H9 (cell line): ENCODE results near the gene CCL8. TPM values are rescaled to one million over a fixed set of nuclear protein-coding genes. Genes with fewer than 3 reads are reported as not detected.

Source experiments
- DNase-seq: peaks from one replicate; pipeline ENCODE4 v3.0.0-alpha.2; 2017
- H2AFZ ChIP-seq: one replicate; pipeline ENCODE4 v1.6.1; 2013; ENCODE audit warnings: mild to moderate bottlenecking, low read length, control low read depth, moderate library complexity
- H2AK5ac ChIP-seq: 2 replicates; pipeline ENCODE4 v1.6.1; 2013; ENCODE audit warnings: low read length, control low read depth, mixed read lengths; ENCODE audit not compliant: insufficient read length
- H2BK120ac ChIP-seq: one replicate; pipeline ENCODE4 v1.6.1; 2013; ENCODE audit warnings: low read depth, mild to moderate bottlenecking, low read length, control low read depth, inconsistent platforms; ENCODE audit not compliant: poor library complexity, severe bottlenecking
- H2BK12ac ChIP-seq: 2 replicates; pipeline ENCODE4 v1.6.1; 2013; ENCODE audit warnings: low read length, control low read depth, mixed read lengths, low read depth; ENCODE audit not compliant: insufficient read length
- H2BK15ac ChIP-seq: 2 replicates; pipeline ENCODE4 v1.6.1; 2013; ENCODE audit warnings: low read depth, low read length, control low read depth
- H2BK20ac ChIP-seq: one replicate; pipeline ENCODE4 v1.6.1; 2013; ENCODE audit warnings: low read depth, mild to moderate bottlenecking, low read length, control low read depth, inconsistent platforms; ENCODE audit not compliant: poor library complexity, severe bottlenecking
- H2BK5ac ChIP-seq: 2 replicates; pipeline ENCODE4 v1.6.1; 2013; ENCODE audit warnings: low read length, control low read depth, mixed read lengths; ENCODE audit not compliant: insufficient read length
- H3K14ac ChIP-seq: 2 replicates; pipeline ENCODE4 v1.6.1; 2013; ENCODE audit warnings: low read length, control low read depth; ENCODE audit not compliant: insufficient read depth
- H3K18ac ChIP-seq: 2 replicates; pipeline ENCODE4 v1.6.1; 2013; ENCODE audit warnings: low read depth, mild to moderate bottlenecking, mixed read lengths, low read length, control low read depth; ENCODE audit not compliant: insufficient read length
- H3K23ac ChIP-seq: 2 replicates; pipeline ENCODE4 v1.6.1; 2013; ENCODE audit warnings: low read length, control low read depth, mixed read lengths, low read depth; ENCODE audit not compliant: insufficient read length
- H3K23me2 ChIP-seq: 2 replicates; pipeline ENCODE4 v1.6.1; 2013; ENCODE audit warnings: low read depth, mild to moderate bottlenecking, mixed read lengths, low read length, control low read depth; ENCODE audit not compliant: insufficient read length, poor library complexity, severe bottlenecking
- H3K27ac ChIP-seq: 2 replicates; pipeline ENCODE4 v1.5.1; 2013; ENCODE audit warnings: low read length, control low read depth, mixed read lengths, low read depth; ENCODE audit not compliant: insufficient read length
- H3K27me3 ChIP-seq: 2 replicates; pipeline ENCODE4 v1.6.1; 2013; ENCODE audit warnings: low read length, control low read depth, inconsistent platforms; ENCODE audit not compliant: insufficient read depth
- H3K4ac ChIP-seq: 2 replicates; pipeline ENCODE4 v1.6.1; 2013; ENCODE audit warnings: low read depth, mild to moderate bottlenecking, control low read depth, inconsistent platforms, low read length, moderate library complexity
- H3K4me1 ChIP-seq: 2 replicates; pipeline ENCODE4 v1.6.1; 2013; ENCODE audit warnings: low read length, control low read depth, inconsistent platforms; ENCODE audit not compliant: insufficient read depth
- H3K4me2 ChIP-seq: 2 replicates; pipeline ENCODE4 v1.6.1; 2013; ENCODE audit warnings: low read length, control low read depth, mixed read lengths; ENCODE audit not compliant: insufficient read length, insufficient read depth
- H3K56ac ChIP-seq: 2 replicates; pipeline ENCODE4 v1.6.1; 2013; ENCODE audit warnings: low read depth, mild to moderate bottlenecking, mixed read lengths, low read length, control low read depth; ENCODE audit not compliant: insufficient read length
- H3K79me1 ChIP-seq: 2 replicates; pipeline ENCODE4 v1.6.1; 2013; ENCODE audit warnings: low read depth, mild to moderate bottlenecking, moderate library complexity, low read length, control low read depth, inconsistent platforms; ENCODE audit not compliant: insufficient read depth, poor library complexity, severe bottlenecking
- H3K79me2 ChIP-seq: 2 replicates; pipeline ENCODE4 v1.6.1; 2013; ENCODE audit warnings: low read length, control low read depth, inconsistent platforms; ENCODE audit not compliant: insufficient read depth
- H3K9ac ChIP-seq: 2 replicates; pipeline ENCODE4 v1.6.1; 2013; ENCODE audit warnings: low read length, control low read depth, mixed read lengths; ENCODE audit not compliant: insufficient read length; ENCODE audit errors: extremely low read depth
- H3K9me3 ChIP-seq: one replicate; pipeline ENCODE4 v1.6.1; 2013; ENCODE audit warnings: low read depth, low read length, inconsistent platforms; ENCODE audit not compliant: control insufficient read depth
- H3T11ph ChIP-seq: one replicate; pipeline ENCODE4 v1.6.1; 2013; ENCODE audit warnings: mild to moderate bottlenecking, low read length, control low read depth, inconsistent platforms
- H4K20me1 ChIP-seq: one replicate; pipeline ENCODE4 v1.6.1; 2013; ENCODE audit not compliant: control insufficient read depth, insufficient read length, insufficient read depth
- H4K5ac ChIP-seq: 2 replicates; pipeline ENCODE4 v1.6.1; 2013; ENCODE audit warnings: low read depth, mild to moderate bottlenecking, mixed read lengths, low read length, control low read depth; ENCODE audit not compliant: insufficient read length
- H4K8ac ChIP-seq: replicated peaks from 2 replicates; pipeline ENCODE4 v1.6.1; 2013; ENCODE audit warnings: low read length, control low read depth, mixed read lengths, low read depth; ENCODE audit not compliant: insufficient read length
- H4K91ac ChIP-seq: 2 replicates; pipeline ENCODE4 v1.6.1; 2013; ENCODE audit warnings: low read depth, mild to moderate bottlenecking, moderate library complexity, mixed read lengths, low read length, control low read depth; ENCODE audit not compliant: insufficient read length
- H3K27ac Mint-ChIP-seq, 3 experiments: 2 replicates in 2 of 3; 3 replicates in 1 of 3; pipeline ENCODE4 v1.8.0; 2020 to 2021; ENCODE audit warnings: mixed read lengths in 3 of 3, mild to moderate bottlenecking in 1 of 3, moderate library complexity in 1 of 3
- H3K27me3 Mint-ChIP-seq: 2 replicates; pipeline ENCODE4 v1.8.0; 2021; ENCODE audit warnings: low read depth, mild to moderate bottlenecking, moderate library complexity, mixed read lengths
- H3K36me3 Mint-ChIP-seq, 3 experiments: 2 replicates in 2 of 3; 3 replicates in 1 of 3; pipeline ENCODE4 v1.8.0; 2020 to 2021; ENCODE audit warnings: low read depth in 3 of 3, mixed read lengths in 3 of 3; ENCODE audit not compliant: insufficient read depth in 1 of 3
- H3K4me1 Mint-ChIP-seq, 2 experiments: 2 replicates each; pipeline ENCODE4 v1.8.0; 2020; ENCODE audit warnings: mixed read lengths in 2 of 2
- H3K4me3 Mint-ChIP-seq, 2 experiments: 2 replicates in 1 of 2; 3 replicates in 1 of 2; pipeline ENCODE4 v1.8.0; 2020 to 2021; ENCODE audit warnings: mild to moderate bottlenecking in 2 of 2, mixed read lengths in 2 of 2, moderate library complexity in 1 of 2
- H3K9me3 Mint-ChIP-seq, 2 experiments: 2 replicates in 1 of 2; 3 replicates in 1 of 2; pipeline ENCODE4 v1.8.0; 2020; ENCODE audit warnings: mild to moderate bottlenecking in 2 of 2, mixed read lengths in 2 of 2, moderate library complexity in 1 of 2
- WGBS: extraction: QIAGEN DNeasy Blood & Tissue Kit; methylation state at CpG from one replicate; pipeline ENCODE4 v1.1.7; 2013; ENCODE audit warnings: missing lambda C conversion rate, low lambda C conversion rate, mixed read lengths; ENCODE audit not compliant: insufficient read length; ENCODE audit errors: extremely low coverage; 5-methylcytosine and 5-hydroxymethylcytosine counted together
- total RNA-seq: library from RNA; stranded (reverse); gene quantifications from 2 replicates; pipeline ENCODE4 v1.2.1, GENCODE V29; 2021
- TF ChIP-seq, protein P1 (sequence below): fragments of 200-600 bp; sonication (generic); conservative IDR thresholded peaks from 3 replicates; pipeline ENCODE4 v1.8.0; 2021; ENCODE audit warnings: antibody characterized with exemption, mild to moderate bottlenecking

CCL8 gene
- total RNA-seq, 1 experiment from 2014 or later = not detected

DNA sequence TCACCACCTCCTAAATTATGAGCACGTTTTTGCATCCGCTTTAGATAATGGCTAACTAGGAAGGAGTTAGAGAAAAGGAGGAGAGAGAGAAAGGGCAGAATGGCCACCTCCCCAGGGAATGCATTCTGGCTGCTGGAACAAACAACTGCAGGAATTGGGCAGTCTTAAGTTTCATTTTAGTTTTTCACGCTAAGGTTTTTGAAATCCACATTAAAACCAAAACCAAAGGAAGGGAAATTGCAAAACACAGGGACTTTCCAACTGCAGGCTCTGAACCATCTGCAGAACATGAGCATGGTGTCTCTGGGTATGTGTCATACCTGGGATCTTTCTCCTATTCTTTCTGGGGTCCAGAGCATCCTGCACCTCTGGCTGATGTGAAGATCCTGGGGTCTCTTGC, 12.1 kb upstream of the CCL8 start:
- DNase-seq = no peak
- no peak overlapping the region for H3K4ac ChIP-seq
- no peaks in the 10 kb centered on the region for H3K9me3 ChIP-seq
- no peak overlapping the region for H3K27ac Mint-ChIP-seq
- H3K23me2 ChIP-seq = no peaks in the 10 kb centered on the region
- no peak overlapping the region for H2AK5ac ChIP-seq
- H2BK15ac ChIP-seq = no peak overlapping the region
- no peak overlapping the region for H3K23ac ChIP-seq
- no peak overlapping the region for H2BK120ac ChIP-seq
- H3K27me3 Mint-ChIP-seq = peaks cover 1% of the 10 kb centered on the region
- no peak overlapping the region for H3K14ac ChIP-seq
- no peak overlapping the region for H2BK20ac ChIP-seq
- H3K4me1 ChIP-seq = no peaks in the 10 kb centered on the region
- H4K20me1 ChIP-seq = no peaks in the 10 kb centered on the region
- H3K4me2 ChIP-seq = no peak overlapping the region
- H2AFZ ChIP-seq = no peak overlapping the region
- H3K79me2 ChIP-seq = no peaks in the 10 kb centered on the region
- no peak overlapping the region for H4K5ac ChIP-seq
- WGBS = no CpG with 5 or more reads among the region's 3 CpGs
- no peak overlapping the region for H2BK5ac ChIP-seq
- no peak overlapping the region for H4K8ac ChIP-seq
- no peaks in the 10 kb centered on the region for H3K79me1 ChIP-seq
- H4K91ac ChIP-seq = no peak overlapping the region
- H2BK12ac ChIP-seq = no peak overlapping the region
- H3K4me1 Mint-ChIP-seq = peaks cover 0 to 5% of the 10 kb centered on the region in 2 experiments; a peak in 3 of 4 replicates
- H3K27me3 ChIP-seq = no peaks in the 10 kb centered on the region
- no peak overlapping the region for H3K56ac ChIP-seq
- H3K36me3 Mint-ChIP-seq = no peaks in the 10 kb centered on the region
- H3K18ac ChIP-seq = no peak overlapping the region
- no peak overlapping the region for H3K4me3 Mint-ChIP-seq
- no peak overlapping the region for H3K27ac ChIP-seq
- no peak overlapping the region for H3T11ph ChIP-seq
- TF ChIP-seq, protein P1, sequence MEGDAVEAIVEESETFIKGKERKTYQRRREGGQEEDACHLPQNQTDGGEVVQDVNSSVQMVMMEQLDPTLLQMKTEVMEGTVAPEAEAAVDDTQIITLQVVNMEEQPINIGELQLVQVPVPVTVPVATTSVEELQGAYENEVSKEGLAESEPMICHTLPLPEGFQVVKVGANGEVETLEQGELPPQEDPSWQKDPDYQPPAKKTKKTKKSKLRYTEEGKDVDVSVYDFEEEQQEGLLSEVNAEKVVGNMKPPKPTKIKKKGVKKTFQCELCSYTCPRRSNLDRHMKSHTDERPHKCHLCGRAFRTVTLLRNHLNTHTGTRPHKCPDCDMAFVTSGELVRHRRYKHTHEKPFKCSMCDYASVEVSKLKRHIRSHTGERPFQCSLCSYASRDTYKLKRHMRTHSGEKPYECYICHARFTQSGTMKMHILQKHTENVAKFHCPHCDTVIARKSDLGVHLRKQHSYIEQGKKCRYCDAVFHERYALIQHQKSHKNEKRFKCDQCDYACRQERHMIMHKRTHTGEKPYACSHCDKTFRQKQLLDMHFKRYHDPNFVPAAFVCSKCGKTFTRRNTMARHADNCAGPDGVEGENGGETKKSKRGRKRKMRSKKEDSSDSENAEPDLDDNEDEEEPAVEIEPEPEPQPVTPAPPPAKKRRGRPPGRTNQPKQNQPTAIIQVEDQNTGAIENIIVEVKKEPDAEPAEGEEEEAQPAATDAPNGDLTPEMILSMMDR = no peak
- H3K9me3 Mint-ChIP-seq = no peaks in the 10 kb centered on the region
- H3K9ac ChIP-seq = no peak overlapping the region
